Colonic mucosa (tissue), 4 donors: ENCODE results near the gene PIF1. TPM values are rescaled to one million over a fixed set of nuclear protein-coding genes. Genes with fewer than 3 reads are reported as not detected.
A peak's percentile ranks its signal among the peaks of the same experiment; 100 is the strongest.

Source experiments
- DNase-seq: peaks from one replicate; pipeline ENCODE4 v3.0.0-alpha.2; 2020
- H3K27ac ChIP-seq: fragments of 200-600 bp; one replicate; pipeline ENCODE4 v1.8.0; 2021
- H3K27me3 ChIP-seq: fragments of 200-600 bp; one replicate; pipeline ENCODE4 v1.8.0; 2021
- H3K36me3 ChIP-seq: fragments of 200-600 bp; one replicate; pipeline ENCODE4 v1.8.0; 2021
- H3K4me1 ChIP-seq: fragments of 200-600 bp; one replicate; pipeline ENCODE4 v1.8.0; 2021; ENCODE audit warnings: mild to moderate bottlenecking
- H3K4me3 ChIP-seq: fragments of 200-600 bp; one replicate; pipeline ENCODE4 v1.8.0; 2021
- H3K9ac ChIP-seq, 2 donors: one replicate each; pipeline ENCODE4 v1.7.0; 2013; ENCODE audit warnings: control low read depth in 2 of 2, low read depth in 2 of 2, low read length in 2 of 2
- H3K9me3 ChIP-seq: fragments of 200-600 bp; one replicate; pipeline ENCODE4 v1.8.0; 2021
- intact Hi-C: fragments of 100-400 bp; cut with DNase I; formaldehyde crosslinking; loops from one replicate; pipeline ENCODE4 v1.14.1; 2022
- total RNA-seq, 2 donors: library from RNA; stranded (reverse); fragmentation: NEBNext Ultra II Directional in 1 of 2; extraction: Animal tissue kit (Norgen Biotek cat#: 25700) in 1 of 2; gene quantifications; one replicate each; pipeline ENCODE4 v1.2.1, GENCODE V29; 2021
- TF ChIP-seq, protein P1 (sequence below): fragments of 200-600 bp; IDR thresholded peaks from one replicate; pipeline ENCODE4 v1.8.0; 2022; ENCODE audit warnings: antibody characterized with exemption, mild to moderate bottlenecking
- donor health status: healthy.
- donor health status: DM: no; HTN: no; CAD: no.
- donor health status: DM: no; HTN: no; CAD: no.

Gene PIF1
- total RNA-seq, 2 donors from 2014 or later, result 6.1 to 20.7 TPM

DNA sequence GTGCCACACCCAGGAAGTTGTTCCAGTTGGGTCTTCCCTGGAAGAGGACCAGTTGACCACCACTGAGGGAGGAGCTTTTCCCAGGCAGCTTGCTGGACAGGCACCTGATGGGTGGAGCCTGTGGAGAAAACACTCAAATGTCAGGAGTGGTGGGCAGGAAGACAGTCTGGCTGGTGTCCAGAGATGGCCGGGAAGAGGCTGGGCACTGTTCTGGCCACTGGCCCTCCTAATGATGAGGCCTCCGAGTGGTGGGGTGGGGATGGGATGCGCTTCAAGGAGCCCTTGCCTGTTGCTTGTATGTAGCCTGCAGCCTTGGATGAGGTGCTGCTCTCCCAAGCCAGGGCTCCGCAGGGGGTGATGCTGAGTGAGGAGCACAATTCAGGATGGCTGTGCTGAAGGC is 28.6 kb upstream of the PIF1 start:
- no peak overlapping the region for H3K4me3 ChIP-seq
- intact Hi-C loops, result no loop called here
- no peak overlapping the region for H3K9ac ChIP-seq

DNA sequence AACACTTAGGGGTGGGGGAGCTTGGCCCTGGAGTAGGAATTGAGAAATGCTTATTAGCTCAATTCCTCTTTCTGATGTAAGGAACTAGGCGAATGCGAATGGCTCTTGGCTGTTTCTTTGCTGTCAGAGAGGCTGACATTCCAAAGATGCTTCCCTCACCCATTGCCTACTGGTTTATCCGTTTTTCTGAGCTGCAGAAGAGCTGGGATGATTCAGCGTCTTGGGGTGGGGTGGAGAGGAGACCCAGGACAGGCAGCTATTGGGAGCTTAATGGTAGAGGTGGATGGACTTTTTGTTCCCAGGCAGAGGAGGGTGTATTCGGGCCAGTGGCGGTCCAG is 26.0 kb upstream of the PIF1 start:
- Histone ChIP-seq H3K9me3 (no peaks in the 10 kb centered on the region), H3K36me3 (no peaks in the 10 kb centered on the region), H3K27me3 (no peaks in the 10 kb centered on the region), H3K4me1 (no peaks in the 10 kb centered on the region), H3K9ac (peak overlapping the region in 1 of 2 donors; percentile 40), H3K27ac (peak overlapping the region; percentile 49), H3K4me3 (no peak overlapping the region)
- intact Hi-C loops, result no loop called here
- DNase-seq, result no peak
- TF ChIP-seq, protein P1, sequence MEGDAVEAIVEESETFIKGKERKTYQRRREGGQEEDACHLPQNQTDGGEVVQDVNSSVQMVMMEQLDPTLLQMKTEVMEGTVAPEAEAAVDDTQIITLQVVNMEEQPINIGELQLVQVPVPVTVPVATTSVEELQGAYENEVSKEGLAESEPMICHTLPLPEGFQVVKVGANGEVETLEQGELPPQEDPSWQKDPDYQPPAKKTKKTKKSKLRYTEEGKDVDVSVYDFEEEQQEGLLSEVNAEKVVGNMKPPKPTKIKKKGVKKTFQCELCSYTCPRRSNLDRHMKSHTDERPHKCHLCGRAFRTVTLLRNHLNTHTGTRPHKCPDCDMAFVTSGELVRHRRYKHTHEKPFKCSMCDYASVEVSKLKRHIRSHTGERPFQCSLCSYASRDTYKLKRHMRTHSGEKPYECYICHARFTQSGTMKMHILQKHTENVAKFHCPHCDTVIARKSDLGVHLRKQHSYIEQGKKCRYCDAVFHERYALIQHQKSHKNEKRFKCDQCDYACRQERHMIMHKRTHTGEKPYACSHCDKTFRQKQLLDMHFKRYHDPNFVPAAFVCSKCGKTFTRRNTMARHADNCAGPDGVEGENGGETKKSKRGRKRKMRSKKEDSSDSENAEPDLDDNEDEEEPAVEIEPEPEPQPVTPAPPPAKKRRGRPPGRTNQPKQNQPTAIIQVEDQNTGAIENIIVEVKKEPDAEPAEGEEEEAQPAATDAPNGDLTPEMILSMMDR, result no peak

More for the DNA sequence above, 28.6 kb upstream of the PIF1 start:
- Histone ChIP-seq H3K9me3 (no peaks in the 10 kb centered on the region), H3K27ac (no peak overlapping the region), H3K4me1 (no peaks in the 10 kb centered on the region), H3K36me3 (no peaks in the 10 kb centered on the region), H3K27me3 (no peaks in the 10 kb centered on the region)
- no peak for DNase-seq
- TF ChIP-seq, protein P1, result no peak

DNA sequence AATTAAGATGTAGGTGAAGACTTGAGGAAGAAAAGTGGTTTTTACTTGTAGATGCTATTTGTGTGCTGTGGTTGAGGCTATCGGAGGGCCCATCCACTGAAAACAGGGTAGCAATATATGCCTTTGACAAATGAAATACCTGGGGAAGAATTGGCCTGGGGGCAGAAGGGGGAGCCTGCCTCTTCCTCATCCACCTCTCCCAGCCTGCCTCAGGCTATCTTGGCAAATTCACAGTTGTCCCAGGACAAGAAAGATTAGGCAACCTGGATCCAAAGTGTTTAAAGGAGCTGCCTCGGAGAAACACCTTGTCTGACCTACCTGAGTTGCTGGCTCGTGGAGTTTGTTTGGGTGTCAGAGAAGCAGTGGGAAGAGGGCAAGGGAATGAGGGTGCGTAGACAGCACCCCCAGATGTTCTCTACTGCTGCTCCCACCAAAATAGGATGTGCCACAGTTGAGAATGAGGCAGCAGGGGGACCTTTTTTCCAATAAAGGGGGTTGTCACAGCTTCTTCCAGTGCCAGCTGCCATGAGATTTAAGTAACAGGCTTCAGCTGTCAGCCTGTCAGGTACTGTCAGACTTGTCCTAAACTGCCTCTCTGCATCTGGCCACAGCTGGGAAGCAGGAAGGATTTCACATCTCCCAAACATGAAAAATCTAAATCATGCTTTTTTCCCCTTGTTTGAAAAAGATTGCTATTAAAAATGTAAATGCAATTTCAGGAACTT is 25.5 kb upstream of the PIF1 start:
- no peaks in the 10 kb centered on the region for H3K27me3 ChIP-seq
- H3K9ac ChIP-seq, result peak overlapping the region in 1 of 2 donors; percentile 47
- H3K9me3 ChIP-seq, result no peaks in the 10 kb centered on the region
- TF ChIP-seq, protein P1, result no peak
- no peak for DNase-seq
- no peak overlapping the region for H3K4me3 ChIP-seq
- H3K27ac ChIP-seq, result peak overlapping the region; percentile 49
- intact Hi-C loops, result no loop called here
- no peaks in the 10 kb centered on the region for H3K4me1 ChIP-seq
- no peaks in the 10 kb centered on the region for H3K36me3 ChIP-seq

DNA sequence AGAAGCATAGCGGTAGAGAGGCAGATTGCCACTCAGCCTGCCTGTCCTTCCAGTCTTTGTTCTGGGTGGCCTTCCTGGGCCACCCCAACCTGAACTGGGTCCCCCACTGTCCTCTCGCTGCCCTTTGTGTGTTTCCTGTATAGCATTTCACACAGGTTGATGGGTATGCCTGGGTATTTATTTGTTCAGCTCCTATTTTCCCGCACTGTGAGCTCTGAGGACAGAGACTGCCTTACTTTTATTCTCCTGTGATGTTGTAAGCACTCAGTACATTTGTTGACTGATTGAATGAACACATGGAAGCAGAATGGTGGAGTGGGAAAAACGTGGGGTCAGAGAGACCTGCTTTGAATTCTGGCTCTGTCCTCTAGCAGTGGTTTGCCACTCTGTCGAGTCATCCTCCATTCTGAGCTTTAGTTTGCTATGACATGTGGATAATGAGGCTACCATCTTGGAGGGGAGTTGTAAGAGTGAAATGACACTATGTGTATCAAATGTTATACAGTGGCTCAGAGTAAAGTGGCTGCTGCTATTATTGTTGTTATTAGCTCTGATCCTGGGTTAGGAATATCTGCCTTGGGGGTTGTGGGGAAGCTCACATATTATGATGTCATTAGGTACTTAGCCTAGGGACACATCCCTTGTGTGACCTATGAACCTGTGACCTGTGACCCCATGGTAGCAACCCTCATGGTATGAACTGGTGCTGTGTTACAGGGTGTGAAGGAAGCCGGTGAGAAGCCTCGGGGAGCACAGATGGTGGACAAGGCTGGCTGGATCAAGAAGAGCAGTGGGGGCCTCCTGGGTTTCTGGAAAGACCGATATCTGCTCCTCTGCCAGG is 22.6 kb upstream of the PIF1 start:
- Histone ChIP-seq H3K27ac (no peak overlapping the region), H3K9me3 (no peaks in the 10 kb centered on the region), H3K27me3 (no peaks in the 10 kb centered on the region), H3K4me3 (no peak overlapping the region), H3K9ac (no peak overlapping the region), H3K36me3 (no peaks in the 10 kb centered on the region), H3K4me1 (no peaks in the 10 kb centered on the region)
- no peak for DNase-seq
- TF ChIP-seq, protein P1, result no peak
- intact Hi-C loops, result no loop called here

DNA sequence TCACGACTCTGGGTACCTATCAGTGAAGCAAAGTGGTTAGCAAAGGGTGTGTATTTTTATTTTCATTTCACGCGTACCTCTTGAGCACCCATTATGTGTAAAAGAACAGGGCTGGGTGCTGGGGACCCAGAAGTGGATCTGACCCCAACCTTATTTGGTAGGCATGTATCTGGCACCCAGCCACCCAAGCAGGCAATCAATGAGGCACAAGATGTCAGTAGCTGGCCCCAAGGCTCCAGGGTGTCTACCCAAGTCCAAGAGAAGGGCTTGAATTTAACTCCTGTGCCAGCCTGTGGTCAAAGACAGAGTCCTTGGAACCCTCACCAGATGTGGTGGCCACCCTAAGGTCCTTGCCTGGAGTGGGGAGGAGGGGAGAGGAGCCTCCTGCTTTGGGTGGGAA is 22.0 kb upstream of the PIF1 start:
- no peak overlapping the region for H3K9ac ChIP-seq
- H3K27me3 ChIP-seq, result no peaks in the 10 kb centered on the region
- H3K9me3 ChIP-seq, result no peaks in the 10 kb centered on the region
- DNase-seq, result no peak
- H3K36me3 ChIP-seq, result no peaks in the 10 kb centered on the region
- H3K27ac ChIP-seq, result no peak overlapping the region
- H3K4me1 ChIP-seq, result no peaks in the 10 kb centered on the region
- TF ChIP-seq, protein P1, result no peak
- intact Hi-C loops, result no loop called here
- H3K4me3 ChIP-seq, result no peak overlapping the region
